Measurements from ENCODE around the gene CXCL14.

DNA sequence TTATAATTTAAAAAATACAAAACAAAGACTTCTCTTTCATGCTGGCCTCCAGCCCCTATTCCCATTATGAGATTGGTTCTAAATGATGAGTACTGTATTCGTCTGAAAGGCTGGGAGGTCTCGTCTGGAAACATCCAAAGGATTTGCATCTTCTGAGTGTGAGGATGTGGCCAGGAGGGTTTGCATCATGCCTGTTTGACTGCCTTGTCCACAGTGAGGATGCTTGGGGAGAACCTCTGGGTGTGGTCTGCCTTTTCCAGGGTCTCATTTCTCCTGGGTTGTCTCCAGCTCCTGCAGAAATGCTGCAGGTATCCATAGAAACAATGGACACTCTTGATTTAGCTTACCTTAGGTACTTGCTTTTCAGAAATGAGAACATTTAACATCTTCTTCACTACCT is 26.4 kb upstream of the CXCL14 start:
- TF ChIP-seq, protein P1, sequence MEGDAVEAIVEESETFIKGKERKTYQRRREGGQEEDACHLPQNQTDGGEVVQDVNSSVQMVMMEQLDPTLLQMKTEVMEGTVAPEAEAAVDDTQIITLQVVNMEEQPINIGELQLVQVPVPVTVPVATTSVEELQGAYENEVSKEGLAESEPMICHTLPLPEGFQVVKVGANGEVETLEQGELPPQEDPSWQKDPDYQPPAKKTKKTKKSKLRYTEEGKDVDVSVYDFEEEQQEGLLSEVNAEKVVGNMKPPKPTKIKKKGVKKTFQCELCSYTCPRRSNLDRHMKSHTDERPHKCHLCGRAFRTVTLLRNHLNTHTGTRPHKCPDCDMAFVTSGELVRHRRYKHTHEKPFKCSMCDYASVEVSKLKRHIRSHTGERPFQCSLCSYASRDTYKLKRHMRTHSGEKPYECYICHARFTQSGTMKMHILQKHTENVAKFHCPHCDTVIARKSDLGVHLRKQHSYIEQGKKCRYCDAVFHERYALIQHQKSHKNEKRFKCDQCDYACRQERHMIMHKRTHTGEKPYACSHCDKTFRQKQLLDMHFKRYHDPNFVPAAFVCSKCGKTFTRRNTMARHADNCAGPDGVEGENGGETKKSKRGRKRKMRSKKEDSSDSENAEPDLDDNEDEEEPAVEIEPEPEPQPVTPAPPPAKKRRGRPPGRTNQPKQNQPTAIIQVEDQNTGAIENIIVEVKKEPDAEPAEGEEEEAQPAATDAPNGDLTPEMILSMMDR (IDR thresholded peaks at IDR 0.05; ENCODE audit: low read depth, low read length, poor library complexity, severe bottlenecking) = no peak
- TF ChIP-seq EZH2phosphoT487 (IDR thresholded peaks at IDR 0.05; ENCODE audit: borderline replicate concordance, low read length) = no peak
